22Rv1 (cell line): ENCODE results near the gene GZMM.

Source experiments
- H3K27ac ChIP-seq: fragments of 450-650 bp; 2 replicates; pipeline ENCODE4 v1.5.1; 2017
- CTCF ChIP-seq: fragments of 450-650 bp; IDR thresholded peaks from 2 replicates; pipeline ENCODE4 v1.5.1; 2017; ENCODE audit warnings: mild to moderate bottlenecking
- ZFX ChIP-seq: fragments of 450-650 bp; IDR thresholded peaks from 2 replicates; pipeline ENCODE4 v1.6.1; 2017; ENCODE audit warnings: antibody characterized with exemption, borderline replicate concordance

GZMM gene

GRCh38 chr19:524062-524674, 19.7 kb upstream of the GZMM start:
- no peak for TF ChIP-seq ZFX
- H3K27ac ChIP-seq, result no peak overlapping the region; the same call in 1 of the 2 replicates

DNA sequence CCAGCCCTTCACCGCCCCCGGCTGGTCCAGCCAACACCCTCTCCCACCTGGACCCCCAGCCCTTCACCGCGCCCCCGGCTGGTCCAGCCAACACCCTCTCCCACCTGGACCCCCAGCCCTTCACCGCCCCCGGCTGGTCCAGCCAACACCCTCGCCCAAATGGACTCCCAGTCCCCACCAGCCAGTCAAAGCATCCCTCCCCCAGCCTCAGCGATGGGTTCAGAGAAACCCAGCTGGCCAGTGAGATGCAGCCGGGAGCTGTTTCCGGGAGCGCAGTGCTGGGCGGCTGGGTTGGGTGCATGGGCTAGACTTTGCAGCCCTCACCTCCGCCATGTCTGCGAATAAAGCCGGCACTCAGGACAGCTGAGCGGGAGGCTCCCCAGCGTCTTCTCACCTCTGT, 18.8 kb upstream of the GZMM start:
- peak overlapping the region; percentile 32; the same call in 1 of the 2 replicates for H3K27ac ChIP-seq
- no peak for TF ChIP-seq CTCF
- TF ChIP-seq ZFX, result no peak

GRCh38 chr19:525857-526419, 17.9 kb upstream of the GZMM start:
- TF ChIP-seq ZFX, result no peak
- no peak for TF ChIP-seq CTCF
- no peak overlapping the region for H3K27ac ChIP-seq

DNA sequence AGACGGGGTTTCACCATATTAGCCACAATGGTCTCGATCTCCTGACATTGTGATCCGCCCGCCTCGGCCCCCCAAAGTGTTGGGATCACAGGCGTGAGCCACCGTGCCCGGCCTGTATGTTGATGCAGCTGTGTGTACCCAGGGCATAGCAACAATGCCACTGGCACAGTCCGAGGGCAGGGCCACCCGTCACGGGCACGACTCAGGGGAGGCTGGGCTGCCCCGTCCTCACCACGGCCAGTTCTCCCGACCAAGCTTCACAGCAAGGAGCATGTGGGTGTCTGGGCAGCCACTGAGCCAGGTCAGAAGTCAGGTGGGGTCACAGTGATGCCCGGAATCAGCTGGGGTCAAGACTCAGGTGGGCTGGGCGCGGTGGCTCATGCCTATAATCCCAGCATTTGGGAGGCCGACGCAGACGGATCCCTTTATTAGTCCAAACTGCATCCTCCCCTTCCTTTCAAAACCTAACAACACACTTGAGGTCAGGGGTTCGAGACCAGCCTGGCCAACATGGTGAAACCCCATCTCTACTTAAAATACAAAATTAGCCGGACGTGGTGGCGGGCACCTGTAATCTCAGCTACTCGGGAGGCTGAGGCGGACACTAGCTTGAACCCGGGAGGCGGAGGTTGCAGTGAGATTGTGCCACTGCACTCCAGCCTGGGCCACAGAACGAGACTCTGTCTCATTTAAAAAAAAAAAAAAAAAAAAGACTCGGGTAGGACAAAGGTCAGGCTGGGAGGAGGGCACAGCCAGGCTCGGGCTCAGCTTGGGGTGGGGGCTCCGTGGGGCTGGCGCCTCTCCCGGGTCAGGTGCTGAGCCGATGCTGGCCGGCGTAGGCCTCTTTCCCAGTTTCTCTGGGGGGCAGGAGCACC, 13.5 kb upstream of the GZMM start:
- TF ChIP-seq ZFX (no peak), CTCF (no peak)
- H3K27ac ChIP-seq, result peak overlapping the region; percentile 87

DNA sequence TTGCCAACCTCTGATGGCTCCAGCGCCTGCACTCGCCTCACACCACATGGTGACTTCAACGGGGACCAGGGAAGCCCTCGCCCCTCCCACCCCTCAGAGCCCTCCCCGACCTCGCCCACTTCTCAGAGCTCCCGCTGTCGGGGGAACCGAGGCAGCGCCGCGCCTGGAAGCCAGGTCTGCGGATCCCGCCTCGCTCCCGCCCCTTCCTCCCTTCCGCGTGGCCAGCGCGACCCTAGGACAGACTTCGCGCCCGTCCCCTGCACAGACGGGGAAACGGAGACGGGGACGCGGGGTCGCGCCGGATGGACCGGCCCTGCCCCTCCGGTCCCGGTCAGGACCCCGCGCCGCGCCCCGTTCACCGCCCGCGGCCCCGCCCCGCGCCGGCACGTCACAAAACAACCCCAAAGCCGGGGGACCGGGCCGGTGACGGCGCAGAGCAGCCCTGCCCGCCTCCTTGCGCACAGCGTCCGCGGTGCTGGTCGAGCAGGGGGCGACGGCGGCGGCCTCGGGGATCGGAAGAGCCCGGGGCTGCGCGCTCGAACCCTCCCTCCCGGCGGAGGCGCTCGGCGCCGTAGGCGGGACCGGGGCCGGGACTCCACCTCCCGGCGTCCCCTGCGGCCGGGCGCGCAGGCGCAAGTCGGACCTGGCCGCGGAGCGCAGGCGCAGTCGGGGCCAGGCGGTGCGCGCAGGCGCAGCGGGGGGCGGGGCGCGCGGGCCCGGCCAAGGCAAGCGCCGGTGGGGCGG, 12.7 kb upstream of the GZMM start:
- TF ChIP-seq CTCF, result no peak
- no peak for TF ChIP-seq ZFX
- H3K27ac ChIP-seq, result peak overlapping the region; percentile 87

- peak within 1 kb of the TSS; percentile 87 for H3K27ac ChIP-seq
- no peak for TF ChIP-seq ZFX
- TF ChIP-seq CTCF, result no peak
Measured at GRCh38 chr19:531753-532560, 11.9 kb upstream of the GZMM start, which contains the start of gene CDC34. Gene CDC34, plus strand, starts transcription at chr19:531760. Its CDS starts 172 bp downstream, at chr19:531932.
